HG02840 (cell line): ENCODE data around the gene TADA2B.

ENCODE experiments used
- ATAC-seq: cut with Tn5 transposase; IDR thresholded peaks from one replicate; pipeline ENCODE4 v1.9.1; 2021; ENCODE audit warnings: mild to moderate bottlenecking, moderate library complexity, moderate number of reproducible peaks; ENCODE audit not compliant: unreplicated experiment, low FRiP score

Gene TADA2B

GRCh38 chr4:7034262-7035081, 8.7 kb upstream of the TADA2B start:
- no peak for ATAC-seq

GRCh38 chr4:7037425-7037824, 5.7 kb upstream of the TADA2B start:
- ATAC-seq = no peak

GRCh38 chr4:7040765-7041164, 2.4 kb upstream of the TADA2B start:
- no peak for ATAC-seq

GRCh38 chr4:7041246-7041645, 1.9 kb upstream of the TADA2B start:
- no peak for ATAC-seq

- no peak for ATAC-seq
Observed at GRCh38 chr4:7041801-7042502, 1.2 kb upstream of the TADA2B start.

GRCh38 chr4:7042503-7043283, 479 bp upstream of the TADA2B start:
- peak; percentile 83 for ATAC-seq

GRCh38 chr4:7044137-7044930, 1.2 kb downstream of the TADA2B start:
- no peak for ATAC-seq

GRCh38 chr4:7045553-7045952, 2.4 kb downstream of the TADA2B start:
- no peak for ATAC-seq

- no peak for ATAC-seq
Observed at GRCh38 chr4:7045961-7046921, 3.1 kb downstream of the TADA2B start.

GRCh38 chr4:7046971-7047370, 3.8 kb downstream of the TADA2B start:
- no peak for ATAC-seq

GRCh38 chr4:7048642-7049041, 5.5 kb downstream of the TADA2B start:
- no peak for ATAC-seq

- ATAC-seq = no peak
Observed at GRCh38 chr4:7049295-7049694, 6.1 kb downstream of the TADA2B start.

- no peak for ATAC-seq
Observed at GRCh38 chr4:7049739-7050138, 6.6 kb downstream of the TADA2B start.

- no peak for ATAC-seq
Observed at GRCh38 chr4:7050481-7051143, 7.4 kb downstream of the TADA2B start.

GRCh38 chr4:7051144-7051495, 7.9 kb downstream of the TADA2B start:
- ATAC-seq = no peak

- ATAC-seq = no peak
Observed at GRCh38 chr4:7051905-7052304, 8.7 kb downstream of the TADA2B start.

GRCh38 chr4:7052313-7052712, 9.1 kb downstream of the TADA2B start:
- no peak for ATAC-seq

- no peak for ATAC-seq
Observed at GRCh38 chr4:7052923-7053715, 9.9 kb downstream of the TADA2B start.
